ENCODE measurements around the gene PEPD.

DNA sequence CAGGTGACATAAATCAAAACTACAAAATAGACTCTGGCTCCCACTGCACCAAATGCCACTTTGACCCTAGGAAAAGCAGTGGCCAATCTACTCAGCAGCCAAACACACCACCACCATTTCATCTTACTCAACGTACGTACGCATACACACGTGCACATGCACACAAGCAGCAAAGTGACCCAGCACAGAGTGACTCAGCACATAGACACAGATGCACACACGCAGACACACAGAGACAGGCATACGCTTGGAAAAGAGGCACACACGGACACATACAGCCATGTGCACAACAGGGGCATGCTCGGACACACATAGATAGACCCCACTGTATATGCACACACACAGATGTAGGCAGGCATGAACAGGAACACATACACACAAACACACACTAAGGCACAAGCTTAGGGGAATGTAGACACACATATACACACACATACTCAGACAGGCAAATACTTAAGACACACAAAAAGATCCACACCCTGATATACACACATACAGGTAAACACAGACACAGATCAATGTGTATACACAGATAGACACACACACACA lies 37.3 kb downstream of the PEPD start:
- TF ChIP-seq, protein P1, sequence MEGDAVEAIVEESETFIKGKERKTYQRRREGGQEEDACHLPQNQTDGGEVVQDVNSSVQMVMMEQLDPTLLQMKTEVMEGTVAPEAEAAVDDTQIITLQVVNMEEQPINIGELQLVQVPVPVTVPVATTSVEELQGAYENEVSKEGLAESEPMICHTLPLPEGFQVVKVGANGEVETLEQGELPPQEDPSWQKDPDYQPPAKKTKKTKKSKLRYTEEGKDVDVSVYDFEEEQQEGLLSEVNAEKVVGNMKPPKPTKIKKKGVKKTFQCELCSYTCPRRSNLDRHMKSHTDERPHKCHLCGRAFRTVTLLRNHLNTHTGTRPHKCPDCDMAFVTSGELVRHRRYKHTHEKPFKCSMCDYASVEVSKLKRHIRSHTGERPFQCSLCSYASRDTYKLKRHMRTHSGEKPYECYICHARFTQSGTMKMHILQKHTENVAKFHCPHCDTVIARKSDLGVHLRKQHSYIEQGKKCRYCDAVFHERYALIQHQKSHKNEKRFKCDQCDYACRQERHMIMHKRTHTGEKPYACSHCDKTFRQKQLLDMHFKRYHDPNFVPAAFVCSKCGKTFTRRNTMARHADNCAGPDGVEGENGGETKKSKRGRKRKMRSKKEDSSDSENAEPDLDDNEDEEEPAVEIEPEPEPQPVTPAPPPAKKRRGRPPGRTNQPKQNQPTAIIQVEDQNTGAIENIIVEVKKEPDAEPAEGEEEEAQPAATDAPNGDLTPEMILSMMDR (IDR thresholded peaks at IDR 0.05; ENCODE audit: insufficient read depth, low read length, poor library complexity, severe bottlenecking): no peak
- no peak for TF ChIP-seq EZH2phosphoT487 (conservative IDR thresholded peaks at IDR 0.05; ENCODE audit: low read length)
